Activated CD4-positive, alpha-beta T cell treated with anti-CD3 and anti-CD28 coated beads for 36 hours (primary cell): ENCODE measurements around the gene PPAN. TPM values are rescaled to one million over a fixed set of nuclear protein-coding genes. Genes with fewer than 3 reads are reported as not detected.

Experiments used
- ATAC-seq: fragments of 200-7000 bp; cut with Tn5 transposase; one replicate; pipeline ENCODE4 v1.10.0; 2021; ENCODE audit warnings: mild to moderate bottlenecking, moderate library complexity
- CTCF ChIA-PET: fragments of 350-600 bp; sonication (Branson Sonifier 250); formaldehyde crosslinking; loops from one replicate; lab custom pipeline; 2021; ENCODE audit warnings: antibody characterized with exemption; lab: Charles Lee
- POLR2A ChIA-PET: fragments of 350-600 bp; sonication (Branson Sonifier 250); formaldehyde crosslinking; loops from one replicate; lab custom pipeline; 2021; ENCODE audit warnings: antibody characterized with exemption, inconsistent platforms; lab: Charles Lee
- DNase-seq: peaks from one replicate; pipeline ENCODE4 v3.0.0-alpha.2; 2020
- H3K27ac Mint-ChIP-seq: one replicate; pipeline ENCODE4 v1.8.0; 2021; ENCODE audit warnings: mixed read lengths
- H3K27me3 Mint-ChIP-seq: one replicate; pipeline ENCODE4 v1.8.0; 2021; ENCODE audit warnings: mixed read lengths
- H3K36me3 Mint-ChIP-seq: one replicate; pipeline ENCODE4 v1.8.0; 2021; ENCODE audit warnings: low read depth, mixed read lengths
- H3K4me1 Mint-ChIP-seq: one replicate; pipeline ENCODE4 v1.8.0; 2021; ENCODE audit warnings: mixed read lengths
- H3K4me3 Mint-ChIP-seq: one replicate; pipeline ENCODE4 v1.8.0; 2021; ENCODE audit warnings: mild to moderate bottlenecking, moderate library complexity, mixed read lengths
- H3K9me3 Mint-ChIP-seq: one replicate; pipeline ENCODE4 v1.8.0; 2021; ENCODE audit warnings: low read depth, mixed read lengths
- intact Hi-C, 2 experiments: fragments of 100-400 bp; cut with DNase I in 1 of 2; cut with micrococcal nuclease in 1 of 2; formaldehyde crosslinking; loops; one replicate each; pipeline versions ENCODE4 v1.14.2 to v1.15.1; 2022 to 2024; cut with DNase I, micrococcal nuclease
- total RNA-seq, 2 experiments: library from RNA; stranded (reverse); gene quantifications; one replicate each; pipeline ENCODE4 v1.2.3, GENCODE V29; 2021

The PPAN gene
- total RNA-seq, 2 experiments from 2014 or later = 139 to 149 TPM

DNA sequence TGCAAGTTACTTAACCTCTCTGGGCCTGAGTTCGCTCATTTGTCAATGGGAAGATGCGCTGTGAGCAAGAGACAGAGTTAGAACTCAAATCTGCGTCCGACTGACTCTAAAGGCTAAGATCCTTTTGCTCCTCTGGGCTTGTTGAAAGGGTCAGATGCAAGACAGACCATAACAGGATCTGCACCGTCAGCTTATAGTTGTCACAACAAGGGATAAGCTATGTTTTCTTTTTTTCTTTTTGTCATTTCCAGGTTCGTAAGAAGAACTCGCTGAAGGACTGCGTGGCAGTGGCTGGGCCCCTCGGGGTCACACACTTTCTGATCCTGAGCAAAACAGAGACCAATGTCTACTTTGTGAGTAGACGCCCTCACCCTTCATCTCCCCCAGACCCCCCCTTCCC, 1.1 kb downstream of the PPAN start:
- ChIA-PET CTCF (interaction anchor here (0.6 to 3.0 kb wide), 4 partner anchors 8 to 160 kb away, joined by 3 to 12 read pairs (median 6); partner anchors contain the start of gene DNMT1), POLR2A (no interaction called here)
- Mint-ChIP-seq H3K36me3 (peaks cover 52% of the 10 kb centered on the region), H3K27me3 (no peaks in the 10 kb centered on the region), H3K9me3 (no peaks in the 10 kb centered on the region), H3K27ac (peak overlapping the region; percentile 99), H3K4me1 (peaks cover 72% of the 10 kb centered on the region), H3K4me3 (peak overlapping the region; percentile 90)
- DNase-seq = no peak
- ATAC-seq = no peak
- intact Hi-C loops = loop anchor here (2.0 to 10.0 kb wide), 5 partner anchors 145 to 988 kb away; partner anchors contain the start of genes CARM1 (in 1 of the 2), ILF3 (in 1 of the 2), KEAP1 (in 1 of the 2) and MRPL4 (in 1 of the 2)

DNA sequence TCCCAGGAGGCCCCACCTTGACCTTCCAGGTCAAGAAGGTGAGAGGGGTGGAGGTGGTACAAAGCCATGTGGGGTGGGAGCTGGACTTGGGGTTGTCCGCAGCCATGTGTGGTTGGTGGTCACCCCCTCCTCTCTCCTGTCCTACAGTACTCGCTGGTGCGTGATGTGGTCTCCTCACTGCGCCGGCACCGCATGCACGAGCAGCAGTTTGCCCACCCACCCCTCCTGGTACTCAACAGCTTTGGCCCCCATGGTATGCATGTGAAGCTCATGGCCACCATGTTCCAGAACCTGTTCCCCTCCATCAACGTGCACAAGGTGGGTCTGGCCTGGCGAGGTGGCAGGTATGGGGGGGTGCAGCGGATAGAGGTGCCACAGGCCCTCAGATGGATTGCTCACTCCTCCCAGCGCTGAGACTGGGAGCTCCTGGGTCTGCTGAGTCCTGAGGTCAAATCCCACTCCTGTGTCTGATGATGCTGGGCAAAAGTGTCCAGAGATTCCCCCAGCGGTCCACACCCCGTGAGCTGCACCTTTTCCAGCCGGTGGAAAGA, 1.7 kb downstream of the PPAN start:
- H3K36me3 Mint-ChIP-seq = peaks cover 58% of the 10 kb centered on the region
- DNase-seq (no peak), ATAC-seq (no peak)
- H3K4me1 Mint-ChIP-seq = peaks cover 72% of the 10 kb centered on the region
- H3K27me3 Mint-ChIP-seq = no peaks in the 10 kb centered on the region
- H3K9me3 Mint-ChIP-seq = no peaks in the 10 kb centered on the region
- CTCF ChIA-PET = interaction anchor here (0.6 to 3.0 kb wide), 8 partner anchors 9 to 188 kb away, joined by 3 to 12 read pairs (median 3); partner anchors contain the start of gene DNMT1
- intact Hi-C loops = loop anchor here (2.0 to 10.0 kb wide), 5 partner anchors 144 to 987 kb away; partner anchors contain the start of genes CARM1 (in 1 of the 2), ILF3 (in 1 of the 2), KEAP1 (in 1 of the 2) and MRPL4 (in 1 of the 2)
- H3K27ac Mint-ChIP-seq = peak overlapping the region; percentile 99
- peak overlapping the region; percentile 90 for H3K4me3 Mint-ChIP-seq
- POLR2A ChIA-PET = interaction anchor here (0.6 to 1.0 kb wide), 2 partner anchors 11 to 141 kb away, joined by 4 read pairs; no protein-coding TSS in a partner anchor

DNA sequence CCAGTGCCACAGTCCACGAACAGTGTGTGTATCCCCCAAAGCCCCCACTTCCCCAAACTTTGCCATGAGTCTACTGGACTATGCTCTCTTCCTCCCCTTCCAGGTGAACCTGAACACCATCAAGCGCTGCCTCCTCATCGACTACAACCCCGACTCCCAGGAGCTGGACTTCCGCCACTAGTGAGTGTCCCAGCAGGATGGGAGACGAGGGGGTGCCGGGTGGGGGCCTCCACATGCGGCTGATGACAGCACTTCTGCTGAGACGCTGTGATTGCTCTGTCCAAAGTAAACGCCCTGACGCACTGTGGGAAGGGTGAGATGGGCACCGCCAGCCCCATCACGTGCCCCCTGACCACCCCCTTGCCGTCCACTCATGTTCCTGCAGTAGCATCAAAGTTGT, 3.4 kb downstream of the PPAN start:
- ChIA-PET POLR2A (interaction anchor here (1.0 kb wide), 1 partner anchor 142 kb away, joined by 4 read pairs; the partner anchor contains the start of gene MRPL4), CTCF (interaction anchor here (0.6 to 3.0 kb wide), 4 partner anchors 11 to 34 kb away, joined by 3 to 12 read pairs (median 4); no protein-coding TSS in a partner anchor)
- Mint-ChIP-seq H3K4me1 (peaks cover 73% of the 10 kb centered on the region), H3K36me3 (peaks cover 67% of the 10 kb centered on the region), H3K27me3 (no peaks in the 10 kb centered on the region), H3K9me3 (no peaks in the 10 kb centered on the region), H3K27ac (peak overlapping the region; percentile 70), H3K4me3 (peak overlapping the region; percentile 90)
- ATAC-seq (no peak), DNase-seq (no peak)
- intact Hi-C loops = loop anchor here (5.0 to 10.0 kb wide), 4 partner anchors 143 to 985 kb away; partner anchors contain the start of genes CARM1 (in 1 of the 2), KEAP1 (in 1 of the 2) and MRPL4 (in 1 of the 2)

DNA sequence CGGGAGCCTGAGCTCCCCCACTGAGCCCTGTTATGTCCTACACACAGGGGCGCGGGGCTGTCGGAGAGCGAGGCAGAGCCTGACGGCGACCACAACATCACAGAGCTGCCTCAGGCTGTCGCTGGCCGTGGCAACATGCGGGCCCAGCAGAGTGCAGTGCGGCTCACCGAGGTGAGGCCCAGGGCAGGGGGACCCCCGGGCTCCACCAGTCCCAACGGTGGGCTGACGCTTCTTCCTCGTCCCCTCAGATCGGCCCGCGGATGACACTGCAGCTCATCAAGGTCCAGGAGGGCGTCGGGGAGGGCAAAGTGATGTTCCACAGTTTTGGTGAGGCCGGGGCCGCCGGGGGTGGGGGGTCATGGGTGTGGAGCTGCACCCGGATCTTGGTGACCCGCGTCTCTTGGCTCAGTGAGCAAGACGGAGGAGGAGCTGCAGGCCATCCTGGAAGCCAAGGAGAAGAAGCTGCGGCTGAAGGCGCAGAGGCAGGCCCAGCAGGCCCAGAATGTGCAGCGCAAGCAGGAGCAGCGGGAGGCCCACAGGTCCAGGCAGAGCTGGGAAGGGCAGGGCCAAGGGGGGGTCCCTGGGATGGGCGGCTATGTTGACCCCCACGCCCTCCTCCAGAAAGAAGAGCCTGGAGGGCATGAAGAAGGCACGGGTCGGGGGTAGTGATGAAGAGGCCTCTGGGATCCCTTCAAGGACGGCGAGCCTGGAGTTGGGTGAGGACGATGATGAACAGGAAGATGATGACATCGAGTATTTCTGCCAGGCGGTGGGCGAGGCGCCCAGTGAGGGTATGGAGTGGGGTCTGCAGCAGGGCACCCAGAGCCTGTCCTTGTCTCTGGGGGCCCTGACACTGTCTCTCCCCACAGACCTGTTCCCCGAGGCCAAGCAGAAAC, 4.2 kb downstream of the PPAN start:
- Mint-ChIP-seq H3K9me3 (no peaks in the 10 kb centered on the region), H3K27ac (peak overlapping the region; percentile 89), H3K4me3 (peak overlapping the region; percentile 68), H3K36me3 (peaks cover 74% of the 10 kb centered on the region), H3K27me3 (no peaks in the 10 kb centered on the region), H3K4me1 (peaks cover 69% of the 10 kb centered on the region)
- CTCF ChIA-PET = interaction anchor here (0.7 to 3.0 kb wide), 4 partner anchors 11 to 534 kb away, joined by 3 to 12 read pairs (median 4); no protein-coding TSS in a partner anchor
- POLR2A ChIA-PET = no interaction called here
- DNase-seq = no peak
- ATAC-seq = no peak
- intact Hi-C loops = no loop called here

DNA sequence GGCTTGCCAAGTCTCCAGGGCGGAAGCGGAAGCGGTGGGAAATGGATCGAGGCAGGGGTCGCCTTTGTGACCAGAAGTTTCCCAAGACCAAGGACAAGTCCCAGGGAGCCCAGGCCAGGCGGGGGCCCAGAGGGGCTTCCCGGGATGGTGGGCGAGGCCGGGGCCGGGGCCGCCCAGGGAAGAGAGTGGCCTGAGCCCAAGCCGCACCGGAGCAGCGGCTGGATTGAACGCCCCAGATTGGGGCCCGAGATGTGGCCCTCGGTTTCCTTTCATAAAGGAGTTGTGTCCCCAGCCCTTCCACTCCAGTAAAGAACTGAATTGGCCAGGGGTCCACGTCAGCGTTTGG, 4.8 kb downstream of the PPAN start:
- Mint-ChIP-seq H3K9me3 (no peaks in the 10 kb centered on the region), H3K27ac (peak overlapping the region; percentile 90), H3K4me3 (peak overlapping the region; percentile 68), H3K36me3 (peaks cover 80% of the 10 kb centered on the region), H3K27me3 (no peaks in the 10 kb centered on the region), H3K4me1 (peaks cover 65% of the 10 kb centered on the region)
- ATAC-seq (no peak), DNase-seq (no peak)
- intact Hi-C loops = no loop called here
- CTCF ChIA-PET = interaction anchor here (1.4 kb wide), 1 partner anchor 83 kb away, joined by 3 read pairs; no protein-coding TSS in a partner anchor
- POLR2A ChIA-PET = no interaction called here

DNA sequence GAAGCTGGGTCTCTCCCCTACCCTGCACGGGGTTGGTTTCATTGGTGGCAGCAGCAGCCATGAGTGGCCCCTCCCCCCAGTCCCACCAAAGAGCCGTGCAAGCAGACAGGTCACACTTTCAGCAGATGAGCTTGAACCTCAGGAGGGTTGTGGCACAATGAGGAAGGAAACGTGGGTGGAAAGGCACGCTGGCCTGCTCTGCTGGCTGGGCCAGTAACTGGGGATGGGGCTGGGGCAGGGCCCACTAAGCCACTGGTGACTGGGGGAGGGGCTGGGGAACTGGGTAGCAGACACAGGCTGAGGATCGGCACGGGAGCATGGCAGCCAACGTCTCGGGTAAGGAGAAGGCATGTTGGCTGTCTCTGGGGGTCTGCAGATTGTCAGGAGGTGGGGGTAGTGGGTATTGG, 5.2 kb downstream of the PPAN start, which contains the start of gene P2RY11:
Gene P2RY11, plus strand, starts transcription at position 289 of the 407 bp plus-strand sequence. Its CDS starts 29 bp downstream, at position 318.
- ATAC-seq = peak; percentile 31

DNA sequence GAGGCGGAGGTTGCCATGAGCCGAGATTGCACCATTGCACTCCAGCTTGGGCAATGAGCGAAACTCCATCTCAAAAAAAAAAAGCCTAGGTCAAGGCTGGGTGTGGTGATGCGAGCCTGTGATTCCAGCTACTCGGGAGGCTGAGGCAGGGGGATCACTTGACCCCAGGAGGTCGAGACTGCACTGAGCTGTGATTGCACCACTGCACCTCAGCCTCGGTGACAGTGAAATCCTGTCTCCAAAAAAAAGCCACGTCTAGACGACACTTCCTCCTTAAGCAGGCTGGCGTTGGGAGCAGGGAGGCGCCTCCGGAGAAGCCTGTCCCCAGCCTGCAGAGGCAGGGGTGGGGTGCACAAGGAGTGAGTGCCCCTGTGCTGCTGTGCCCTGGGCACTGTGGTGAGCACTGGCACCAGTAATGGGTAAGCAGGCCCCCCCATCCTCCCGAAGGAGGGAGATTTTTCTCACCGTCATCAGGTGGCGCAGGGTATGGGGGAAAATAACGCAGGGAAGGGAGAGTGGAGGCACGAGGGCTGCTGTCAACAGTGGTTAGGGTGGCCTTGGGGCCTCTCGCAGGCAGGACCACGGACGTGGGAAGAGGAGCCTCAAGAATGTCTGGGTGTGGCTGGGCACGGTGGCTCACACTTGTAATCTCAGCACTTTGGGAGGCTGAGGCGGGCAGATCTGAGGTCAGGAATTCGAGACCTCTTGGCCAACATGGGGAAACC, 6.0 kb downstream of the PPAN start:
- H3K36me3 Mint-ChIP-seq = peaks cover 81% of the 10 kb centered on the region
- DNase-seq = peak; percentile 85

More for the DNA sequence above, 5.2 kb downstream of the PPAN start, which contains the start of gene P2RY11:
- intact Hi-C loops = no loop called here
- no peaks in the 10 kb centered on the region for H3K27me3 Mint-ChIP-seq
- DNase-seq = peak; percentile 80
- peak within 1 kb of the TSS; percentile 68 for H3K4me3 Mint-ChIP-seq
- H3K36me3 Mint-ChIP-seq = peaks cover 82% of the 10 kb centered on the region
- no peaks in the 10 kb centered on the region for H3K9me3 Mint-ChIP-seq
- peaks cover 70% of the 10 kb centered on the region for H3K4me1 Mint-ChIP-seq
- POLR2A ChIA-PET = no interaction called here
- peak within 1 kb of the TSS; percentile 90 for H3K27ac Mint-ChIP-seq
- CTCF ChIA-PET = interaction anchor here (0.6 to 1.4 kb wide), 3 partner anchors 13 to 83 kb away, joined by 3 read pairs; no protein-coding TSS in a partner anchor

DNA sequence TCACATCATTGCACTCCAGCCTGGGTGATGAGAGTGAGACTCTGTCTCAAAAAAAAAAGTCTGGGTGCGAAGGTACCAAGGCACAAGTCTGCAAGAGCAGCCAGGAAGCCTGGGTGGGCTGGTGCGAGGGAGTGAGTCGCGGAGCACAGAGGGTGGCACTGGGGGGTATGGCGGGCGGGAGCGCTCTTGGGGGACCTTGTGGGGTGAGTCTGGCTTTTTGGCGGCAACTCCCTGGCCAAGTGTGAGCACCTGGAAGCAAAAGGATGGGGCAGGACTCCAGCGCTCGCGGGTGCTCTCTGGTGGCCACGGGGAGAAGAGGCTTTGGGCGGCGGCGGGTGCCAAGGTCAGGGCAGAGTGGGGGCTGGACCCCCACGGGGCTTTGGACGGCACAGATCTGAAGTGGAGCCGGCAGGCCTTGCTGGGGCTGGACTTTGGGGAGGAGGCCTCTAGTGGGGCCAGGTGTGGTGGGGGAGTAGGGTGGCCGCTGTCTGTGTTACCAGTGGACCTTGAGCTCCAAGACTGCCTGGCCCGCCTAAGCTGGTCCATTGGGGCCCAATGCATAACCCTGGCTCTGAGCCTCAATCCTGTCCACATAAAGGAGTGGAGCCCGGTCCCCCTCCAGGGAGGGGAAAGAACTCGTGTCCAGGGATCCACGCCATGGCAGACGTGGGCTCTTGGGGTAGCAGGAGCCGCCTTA, 6.9 kb downstream of the PPAN start:
- peak overlapping the region; percentile 68 for H3K4me3 Mint-ChIP-seq
- intact Hi-C loops = loop anchor here (1.0 to 2.0 kb wide), 3 partner anchors 14 to 178 kb away; no protein-coding TSS in a partner anchor

More for the DNA sequence above, 6.0 kb downstream of the PPAN start:
- Mint-ChIP-seq H3K4me3 (peak overlapping the region; percentile 68), H3K4me1 (peaks cover 65% of the 10 kb centered on the region), H3K27ac (peak overlapping the region; percentile 90), H3K9me3 (no peaks in the 10 kb centered on the region), H3K27me3 (no peaks in the 10 kb centered on the region)
- CTCF ChIA-PET = interaction anchor here (0.6 to 2.2 kb wide), 3 partner anchors 8 to 84 kb away, joined by 3 to 9 read pairs (median 3); no protein-coding TSS in a partner anchor
- intact Hi-C loops = loop anchor here (2.0 kb wide), 2 partner anchors 13 to 177 kb away; no protein-coding TSS in a partner anchor
- ATAC-seq = peak; percentile 63
- POLR2A ChIA-PET = no interaction called here

DNA sequence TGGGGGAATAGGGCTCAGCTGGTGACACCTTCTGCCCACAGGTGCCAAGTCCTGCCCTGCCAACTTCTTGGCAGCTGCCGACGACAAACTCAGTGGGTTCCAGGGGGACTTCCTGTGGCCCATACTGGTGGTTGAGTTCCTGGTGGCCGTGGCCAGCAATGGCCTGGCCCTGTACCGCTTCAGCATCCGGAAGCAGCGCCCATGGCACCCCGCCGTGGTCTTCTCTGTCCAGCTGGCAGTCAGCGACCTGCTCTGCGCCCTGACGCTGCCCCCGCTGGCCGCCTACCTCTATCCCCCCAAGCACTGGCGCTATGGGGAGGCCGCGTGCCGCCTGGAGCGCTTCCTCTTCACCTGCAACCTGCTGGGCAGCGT, 7.4 kb downstream of the PPAN start:
- H3K4me1 Mint-ChIP-seq = peaks cover 55% of the 10 kb centered on the region
- no peaks in the 10 kb centered on the region for H3K27me3 Mint-ChIP-seq
- CTCF ChIA-PET = interaction anchor here (0.6 to 2.2 kb wide), 9 partner anchors 9 to 213 kb away, joined by 3 to 9 read pairs (median 3); partner anchors contain the start of gene ANGPTL6
- intact Hi-C loops = loop anchor here (1.0 to 2.0 kb wide), 3 partner anchors 15 to 179 kb away; no protein-coding TSS in a partner anchor
- POLR2A ChIA-PET = interaction anchor here (1.0 to 1.1 kb wide), 2 partner anchors 17 to 21 kb away, joined by 3 read pairs; no protein-coding TSS in a partner anchor
- peak overlapping the region; percentile 68 for H3K4me3 Mint-ChIP-seq
- peak overlapping the region; percentile 90 for H3K27ac Mint-ChIP-seq
- peaks cover 73% of the 10 kb centered on the region for H3K36me3 Mint-ChIP-seq
- DNase-seq = peak; percentile 29
- no peaks in the 10 kb centered on the region for H3K9me3 Mint-ChIP-seq
- no peak for ATAC-seq

More for the DNA sequence above, 6.9 kb downstream of the PPAN start:
- no peaks in the 10 kb centered on the region for H3K9me3 Mint-ChIP-seq
- peak overlapping the region; percentile 90 for H3K27ac Mint-ChIP-seq
- CTCF ChIA-PET = interaction anchor here (0.6 to 2.2 kb wide), 9 partner anchors 9 to 213 kb away, joined by 3 to 9 read pairs (median 3); partner anchors contain the start of gene ANGPTL6
- ATAC-seq (peak; percentile 50), DNase-seq (peak; percentile 83)
- H3K27me3 Mint-ChIP-seq = no peaks in the 10 kb centered on the region
- POLR2A ChIA-PET = interaction anchor here (1.0 kb wide), 1 partner anchor 17 kb away, joined by 3 read pairs; no protein-coding TSS in a partner anchor
- peaks cover 59% of the 10 kb centered on the region for H3K4me1 Mint-ChIP-seq
- peaks cover 79% of the 10 kb centered on the region for H3K36me3 Mint-ChIP-seq
